K562 (cell line): ENCODE measurements around the gene HGS. TPM values are rescaled to one million over a fixed set of nuclear protein-coding genes. Genes with fewer than 3 reads are reported as not detected.
A peak's percentile ranks its signal among the peaks of the same experiment; 100 is the strongest.

Experiments
- ATAC-seq: fragments of 200-7000 bp; cut with Tn5 transposase; 3 replicates; pipeline ENCODE4 v1.9.1; 2020; ENCODE audit warnings: moderate library complexity
- BruUV-seq: library from RNA; stranded (reverse); fragments of 400-500 nt; replicated peaks from 2 replicates; lab custom pipeline; 2021; lab: Mats Ljungman, UMichigan
- CTCF ChIA-PET: fragments of 300-600 bp; formaldehyde crosslinking; extraction: SDS; loops from one replicate; lab custom pipeline; 2021; ENCODE audit warnings: low intra/inter-chr PET ratio; lab: Yijun Ruan, JAX
- POLR2A ChIA-PET: fragments of 300-600, 350-650 bp; sonication (Branson Sonifier 250); formaldehyde crosslinking; extraction: SDS; loops from one replicate; lab custom pipeline; 2021; ENCODE audit warnings: antibody characterized with exemption, inconsistent platforms; lab: Yijun Ruan, JAX
- DNase-seq, 4 experiments: peaks; one replicate each; pipeline versions ENCODE4 v3.0.0 to v3.0.0-alpha.2; 2011 to 2018; ENCODE audit warnings: low spot score in 3 of 4, mixed read lengths in 3 of 4; ENCODE audit errors: extremely low read depth in 1 of 4
- FAIRE-seq: peaks from 2 replicates; lab custom pipeline; 2011; peaks lifted over from hg19 to GRCh38; lab: Jason Lieb, UNC
- H2AFZ ChIP-seq: 2 replicates; pipeline ENCODE4 v1.6.0; 2011; ENCODE audit warnings: low read depth, low read length, control low read depth, inconsistent platforms
- H3K27ac ChIP-seq: fragments of 200-600 bp; 3 replicates; pipeline ENCODE4 v1.8.0; 2011; ENCODE audit warnings: low read depth, mild to moderate bottlenecking, control low read depth, inconsistent platforms, low read length, moderate library complexity, mixed read lengths; ENCODE audit errors: extremely low read depth
- H3K27me3 ChIP-seq, 2 experiments: fragments of 300-600 bp in 1 of 2; 2 replicates in 1 of 2; 3 replicates in 1 of 2; pipeline versions ENCODE4 v1.6.0 to v1.8.0; 2011; ENCODE audit warnings: inconsistent platforms in 2 of 2, low read length in 2 of 2, mild to moderate bottlenecking in 1 of 2, mixed read lengths in 1 of 2, moderate library complexity in 1 of 2; ENCODE audit not compliant: control insufficient read depth in 2 of 2, insufficient read depth in 2 of 2
- H3K36me3 ChIP-seq: fragments of 300-600 bp; 3 replicates; pipeline ENCODE4 v1.8.0; 2011; ENCODE audit warnings: mild to moderate bottlenecking, low read length, inconsistent platforms; ENCODE audit not compliant: control insufficient read depth, insufficient read depth
- H3K4me1 ChIP-seq, 2 experiments: fragments of 200-600 bp in 1 of 2; replicated peaks in 1 of 2; 2 replicates in 1 of 2; 3 replicates in 1 of 2; pipeline versions ENCODE4 v1.5.1 to v1.8.0; 2011; ENCODE audit warnings: inconsistent platforms in 2 of 2, low read length in 2 of 2, mild to moderate bottlenecking in 1 of 2, mixed read lengths in 1 of 2, moderate library complexity in 1 of 2; ENCODE audit not compliant: control insufficient read depth in 2 of 2, insufficient read depth in 2 of 2
- H3K4me2 ChIP-seq: 2 replicates; pipeline ENCODE4 v1.6.1; 2011; ENCODE audit warnings: low read length, control low read depth, inconsistent platforms, mixed read lengths; ENCODE audit not compliant: insufficient read depth
- H3K4me3 ChIP-seq: fragments of 200-600 bp; sonication (generic), shearing (Covaris generic); 2 replicates; pipeline ENCODE4 v1.5.1; 2016; ENCODE audit warnings: control low read depth, inconsistent platforms
- H3K79me2 ChIP-seq: fragments of 200-600 bp; 3 replicates; pipeline ENCODE4 v1.8.0; 2011; ENCODE audit warnings: low read length, inconsistent platforms; ENCODE audit not compliant: control insufficient read depth, insufficient read depth
- H3K9ac ChIP-seq, 2 experiments: 2 replicates each; pipeline versions ENCODE4 v1.6.0 to v1.6.1; 2011; ENCODE audit warnings: low read depth in 2 of 2, low read length in 2 of 2, control low read depth in 1 of 2, inconsistent platforms in 1 of 2, mild to moderate bottlenecking in 1 of 2, mixed read lengths in 1 of 2; ENCODE audit not compliant: insufficient read depth in 1 of 2
- H3K9me1 ChIP-seq: one replicate; pipeline ENCODE4 v1.6.0; 2011; ENCODE audit warnings: inconsistent platforms, mild to moderate bottlenecking, low read length, moderate library complexity; ENCODE audit not compliant: control insufficient read depth, insufficient read depth
- H3K9me3 ChIP-seq: replicated peaks from 2 replicates; pipeline ENCODE4 v1.5.1; 2011; ENCODE audit warnings: low read depth, low read length, inconsistent platforms; ENCODE audit not compliant: control insufficient read depth, insufficient read depth
- H4K20me1 ChIP-seq: replicated peaks from 2 replicates; pipeline ENCODE4 v1.6.1; 2011; ENCODE audit warnings: low read length, inconsistent platforms, mixed read lengths; ENCODE audit not compliant: control insufficient read depth, insufficient read depth
- COPS2 ChIP-seq: fragments of 450-650 bp; conservative IDR thresholded peaks from 2 replicates; pipeline ENCODE4 v1.6.1; 2016; ENCODE audit warnings: mild to moderate bottlenecking, moderate library complexity
- EGR1 ChIP-seq: fragments of 450-650 bp; conservative IDR thresholded peaks from 2 replicates; pipeline ENCODE4 v1.6.1; 2017; ENCODE audit warnings: mild to moderate bottlenecking
- ESRRA ChIP-seq: fragments of 450-650 bp; IDR thresholded peaks from 2 replicates; pipeline ENCODE4 v1.6.1; 2014; ENCODE audit warnings: low read depth, mild to moderate bottlenecking, moderate library complexity, borderline replicate concordance
- FOXK1 ChIP-seq: sonication (generic); formaldehyde crosslinking; IDR thresholded peaks from 2 replicates; pipeline ENCODE4 v1.8.0; 2022; ENCODE audit warnings: missing genetic modification reagents, mild to moderate bottlenecking, borderline replicate concordance
- FOXM1 ChIP-seq, 2 experiments: fragments of 450-650 bp in 1 of 2; sonication (generic) in 1 of 2; formaldehyde crosslinking in 1 of 2; IDR thresholded peaks; 2 replicates each; pipeline versions ENCODE4 v1.6.1 to v1.9.0; 2017 to 2022; ENCODE audit warnings: low read depth in 2 of 2, mild to moderate bottlenecking in 2 of 2, missing genetic modification reagents in 1 of 2, moderate library complexity in 1 of 2
- MLX ChIP-seq, 2 experiments: fragments of 450-650 bp in 1 of 2; sonication (generic) in 1 of 2; formaldehyde crosslinking; conservative IDR thresholded peaks; 2 replicates each; pipeline versions ENCODE4 v1.4.0 to v1.8.1; 2020 to 2022; ENCODE audit warnings: mild to moderate bottlenecking in 1 of 2, missing genetic modification reagents in 1 of 2
- PHF21A ChIP-seq: fragments of 450-650 bp; IDR thresholded peaks from 2 replicates; pipeline ENCODE4 v1.6.1; 2017; ENCODE audit warnings: low read depth, borderline replicate concordance
- POLR2G ChIP-seq: fragments of 200-400 bp; formaldehyde crosslinking; IDR thresholded peaks from 2 replicates; pipeline ENCODE4 v1.6.1; 2017; ENCODE audit warnings: low read depth, mild to moderate bottlenecking, antibody characterized with exemption, low read length, moderate library complexity
- RB1 ChIP-seq: fragments of 450-650 bp; IDR thresholded peaks from 2 replicates; pipeline ENCODE4 v1.6.1; 2017; ENCODE audit warnings: low read depth, mild to moderate bottlenecking
- RBM34 ChIP-seq: fragments of 200-400 bp; formaldehyde crosslinking; IDR thresholded peaks from 2 replicates; pipeline ENCODE4 v1.6.1; 2018; ENCODE audit warnings: low read length, borderline replicate concordance; ENCODE audit not compliant: insufficient read depth
- RCOR1 ChIP-seq, 2 experiments: IDR thresholded peaks; 2 replicates each; pipeline ENCODE4 v1.6.1; 2012; ENCODE audit warnings: low read depth in 2 of 2, low read length in 2 of 2, borderline replicate concordance in 1 of 2, improper control_type of control experiment in 1 of 2
- RFX7 ChIP-seq: fragments of 250-450 bp; sonication (Bioruptor Pico); IDR thresholded peaks from 2 replicates; pipeline ENCODE4 v1.5.1; 2021; ENCODE audit warnings: mild to moderate bottlenecking
- SMARCA5 ChIP-seq: fragments of 450-650 bp; IDR thresholded peaks from 2 replicates; pipeline ENCODE4 v1.6.1; 2016
- SPI1 ChIP-seq: IDR thresholded peaks from 2 replicates; pipeline ENCODE4 v1.6.1; 2011; ENCODE audit warnings: low read depth, low read length, control low read depth, borderline replicate concordance
- TAF9B ChIP-seq: fragments of 450-650 bp; IDR thresholded peaks from 2 replicates; pipeline ENCODE4 v1.6.1; 2018; ENCODE audit warnings: mild to moderate bottlenecking; ENCODE audit not compliant: partially characterized antibody
- TFE3 ChIP-seq: fragments of 450-650 bp; formaldehyde crosslinking; IDR thresholded peaks from 2 replicates; pipeline ENCODE4 v1.4.0; 2020; ENCODE audit warnings: mild to moderate bottlenecking, mixed read lengths
- WHSC1 ChIP-seq: IDR thresholded peaks from one replicate; pipeline ENCODE4 v1.6.1; 2012; ENCODE audit warnings: low read length, control low read depth, inconsistent platforms
- XRCC4 ChIP-seq: IDR thresholded peaks from one replicate; pipeline ENCODE4 v1.6.1; 2011; ENCODE audit not compliant: insufficient read depth, insufficient read length; ENCODE audit errors: extremely low read depth
- ZFX ChIP-seq: sonication (generic); formaldehyde crosslinking; IDR thresholded peaks from 2 replicates; pipeline ENCODE4 v1.8.0; 2022; ENCODE audit warnings: mild to moderate bottlenecking, missing genetic modification reagents, moderate library complexity
- ZNF121 ChIP-seq: sonication (generic); formaldehyde crosslinking; conservative IDR thresholded peaks from 2 replicates; pipeline ENCODE4 v1.8.0; 2022; ENCODE audit warnings: missing genetic modification reagents
- ZNF316 ChIP-seq: fragments of 450-650 bp; IDR thresholded peaks from 2 replicates; pipeline ENCODE4 v1.6.1; 2016
- ZNF354B ChIP-seq: fragments of 250-450 bp; sonication (Bioruptor Pico); IDR thresholded peaks from 2 replicates; pipeline ENCODE4 v1.4.0; 2020
- WGBS: fragments of 100-300 bp; shearing (Covaris generic); methylation state at CpG from one replicate; pipeline ENCODE4 v1.1.6; 2016; ENCODE audit warnings: low coverage, mixed read lengths; ENCODE audit not compliant: insufficient coverage; ENCODE audit errors: missing lambda C conversion rate; 5-methylcytosine and 5-hydroxymethylcytosine counted together
- in situ Hi-C: fragments of 300-500 bp; cut with MboI; formaldehyde crosslinking; loops from 4 replicates; pipeline ENCODE4 v1.15.0; 2018; ENCODE audit warnings: inconsistent platforms, mixed read lengths
- intact Hi-C: fragments of 100-400 bp; cut with micrococcal nuclease; formaldehyde crosslinking; loops from 2 replicates; pipeline ENCODE4 v1.14.2; 2022
- polyA plus RNA-seq, 8 experiments: library from polyadenylated mRNA; depleted of rRNA in 4 of 8; stranded (reverse) in 5 of 8; unstranded in 3 of 8; fragments of >200 nt; fragmentation: Nextera tagmentation in 2 of 8; fragmentation: Illumina TruSeq in 1 of 8; extraction: Ambion mirVana in 2 of 8; extraction: Trizol in 1 of 8; gene quantifications; 2 replicates each; pipeline versions ENCODE4 v1.2.1 to v1.2.3, GENCODE V29; 2011 to 2014; ENCODE audit warnings: inconsistent platforms in 1 of 8, missing spikeins in 1 of 8
- total RNA-seq, 7 experiments: library from RNA; depleted of rRNA in 6 of 7; stranded (reverse); fragments of >200 nt in 6 of 7; fragmentation: Illumina TruSeq in 2 of 7; extraction: Trizol in 2 of 7; gene quantifications; 2 replicates each; pipeline versions ENCODE4 v1.2.1 to v1.2.3, GENCODE V29; 2011 to 2021; ENCODE audit warnings: low replicate concordance in 1 of 7

Gene HGS
- total and polyA plus RNA-seq, 9 of the 15 experiments (the other 6 are each of a cell fraction or from before 2014, with no cell fraction given): 3.9 to 176 (median 77.1) TPM

GRCh38 chr17:81713004-81713555 lies 29.3 kb downstream of the HGS start:
- DNase-seq (no peak), ATAC-seq (peak; percentile 2; the same call in 2 of the 3 replicates), FAIRE-seq (no peak)
- Histone ChIP-seq H3K36me3 (peaks cover 54% of the 10 kb centered on the region; the same call in 2 of the 3 replicates), H3K27ac (peak overlapping the region; percentile 88), H3K9ac (peak overlapping the region; percentile 80 to 95), H3K27me3 (no peaks in the 10 kb centered on the region), H3K4me3 (peak overlapping the region; percentile 93), H4K20me1 (peaks cover 13% of the 10 kb centered on the region), H2AFZ (no peak overlapping the region), H3K79me2 (peaks cover 39% of the 10 kb centered on the region), H3K9me3 (no peaks in the 10 kb centered on the region), H3K4me1 (peaks cover 23 to 87% of the 10 kb centered on the region in 2 experiments), H3K9me1 (peaks cover 2% of the 10 kb centered on the region), H3K4me2 (peak overlapping the region; percentile 92)
- CTCF ChIA-PET: interaction anchor here (1.1 kb wide), 1 partner anchor 308 kb away, joined by 3 read pairs; no protein-coding TSS in a partner anchor
- no TSS peak for BruUV-seq
- WGBS: 3% methylated on average over 16 of the region's 18 CpGs
- intact Hi-C loops: no loop called here
- in situ Hi-C loops: no loop called here
- POLR2A ChIA-PET: interaction anchor here (0.6 to 5.2 kb wide), 6 partner anchors 9 to 224 kb away, joined by 3 to 59 read pairs (median 4); partner anchors contain the start of genes ARL16, HGS and MRPL12
- no peak for TF ChIP-seq WHSC1
- 0 out of 2 replicates have a peak, but pooled peaks have one; percentile 0 for TF ChIP-seq EGR1
- no peak for TF ChIP-seq FOXM1 (IDR thresholded peaks at IDR 0.05; ENCODE audit: low read depth)
- no peak for TF ChIP-seq FOXM1 (CRISPR knock-in tag; IDR thresholded peaks at IDR 0.05; ENCODE audit: low read depth)
- TF ChIP-seq POLR2G: peak; percentile 37; the same call in 1 of the 2 replicates
- TF ChIP-seq ESRRA: no peak
- no peak for TF ChIP-seq XRCC4
- TF ChIP-seq ZNF354B (CRISPR knock-in tag): no peak
- 0 out of 2 replicates have a peak, but pooled peaks have one; percentile 1 for TF ChIP-seq SMARCA5
- no peak for TF ChIP-seq RB1
- no peak for TF ChIP-seq PHF21A
- peak; percentile 80 for TF ChIP-seq ZNF316
- TF ChIP-seq COPS2: no peak
- TF ChIP-seq TAF9B: no peak
- no peak for TF ChIP-seq ZNF121 (CRISPR knock-in tag)
- no peak for TF ChIP-seq RBM34
- no peak for TF ChIP-seq RCOR1 (IDR thresholded peaks at IDR 0.05; ENCODE audit: borderline replicate concordance in 1 of 2, low read depth in 2 of 2, low read length in 2 of 2)
- TF ChIP-seq SPI1: no peak
- no peak for TF ChIP-seq FOXK1
- TF ChIP-seq RFX7 (CRISPR knock-in tag): no peak
- peak; percentile 12; the same call in 1 of the 2 replicates for TF ChIP-seq ZFX (CRISPR knock-in tag)
- TF ChIP-seq MLX (CRISPR knock-in tag; conservative IDR thresholded peaks at IDR 0.05): no peak
- no peak for TF ChIP-seq TFE3
